WTC11 (cell line): ENCODE data around the gene RNF151. TPM values are rescaled to one million over a fixed set of nuclear protein-coding genes. Genes with fewer than 3 reads are reported as not detected.

ENCODE experiments used
- ATAC-seq: fragments of 200-7000 bp; cut with Tn5 transposase; 2 replicates; pipeline ENCODE4 v1.10.0; 2021; ENCODE audit warnings: mild to moderate bottlenecking, moderate library complexity
- CTCF ChIA-PET: fragments of 300-600 bp; sonication (Branson Sonifier 250); formaldehyde crosslinking; loops from one replicate; lab custom pipeline; 2021; ENCODE audit warnings: antibody characterized with exemption; lab: Charles Lee
- POLR2A ChIA-PET: fragments of 350-600 bp; sonication (Branson Sonifier 250); formaldehyde crosslinking; loops from one replicate; lab custom pipeline; 2021; ENCODE audit warnings: antibody characterized with exemption; lab: Charles Lee
- DNase-seq: peaks from one replicate; pipeline ENCODE4 v3.0.0; 2021; ENCODE audit warnings: low spot score
- H3K27ac Mint-ChIP-seq: 2 replicates; pipeline ENCODE4 v1.8.0; 2021; ENCODE audit warnings: mixed read lengths
- H3K27me3 Mint-ChIP-seq: 2 replicates; pipeline ENCODE4 v1.8.0; 2021; ENCODE audit warnings: low read depth, mild to moderate bottlenecking, moderate library complexity, mixed read lengths
- H3K36me3 Mint-ChIP-seq: 2 replicates; pipeline ENCODE4 v1.8.0; 2021; ENCODE audit warnings: mixed read lengths
- H3K4me1 Mint-ChIP-seq: 2 replicates; pipeline ENCODE4 v1.8.0; 2022; ENCODE audit warnings: mixed read lengths
- H3K4me3 Mint-ChIP-seq: 2 replicates; pipeline ENCODE4 v1.8.0; 2021; ENCODE audit warnings: mild to moderate bottlenecking, moderate library complexity, mixed read lengths
- H3K9me3 Mint-ChIP-seq: 2 replicates; pipeline ENCODE4 v1.8.0; 2021; ENCODE audit warnings: mixed read lengths
- CREB1 ChIP-seq: sonication (generic); formaldehyde crosslinking; IDR thresholded peaks from 2 replicates; pipeline ENCODE4 v1.8.0; 2023; ENCODE audit warnings: mild to moderate bottlenecking, missing genetic modification reagents
- CREM ChIP-seq: sonication (generic); formaldehyde crosslinking; IDR thresholded peaks from 2 replicates; pipeline ENCODE4 v1.8.1; 2022; ENCODE audit warnings: mild to moderate bottlenecking, missing genetic modification reagents, moderate library complexity
- EMX1 ChIP-seq: fragments of 250-450 bp; sonication (Bioruptor Pico); IDR thresholded peaks from 2 replicates; pipeline ENCODE4 v1.8.0; 2021; ENCODE audit warnings: mild to moderate bottlenecking
- FOXJ3 ChIP-seq: sonication (generic); formaldehyde crosslinking; IDR thresholded peaks from 2 replicates; pipeline ENCODE4 v1.9.0; 2021; ENCODE audit warnings: missing genetic modification reagents, mild to moderate bottlenecking, borderline replicate concordance
- FOXP1 ChIP-seq: sonication (generic); formaldehyde crosslinking; IDR thresholded peaks from 2 replicates; pipeline ENCODE4 v1.8.0; 2022; ENCODE audit warnings: missing genetic modification reagents, mild to moderate bottlenecking, moderate library complexity, borderline replicate concordance
- GABPB1 ChIP-seq: sonication (generic); formaldehyde crosslinking; IDR thresholded peaks from 2 replicates; pipeline ENCODE4 v1.8.1; 2023; ENCODE audit warnings: mild to moderate bottlenecking, missing genetic modification reagents
- HMGA2 ChIP-seq: fragments of 250-450 bp; sonication (Bioruptor Pico); IDR thresholded peaks from 2 replicates; pipeline ENCODE4 v1.4.0; 2021; ENCODE audit warnings: mild to moderate bottlenecking, moderate library complexity
- IRF2 ChIP-seq: sonication (generic); formaldehyde crosslinking; IDR thresholded peaks from 2 replicates; pipeline ENCODE4 v1.8.0; 2022; ENCODE audit warnings: low read depth, missing genetic modification reagents, borderline replicate concordance
- JAZF1 ChIP-seq: fragments of 250-450 bp; sonication (Bioruptor Pico); IDR thresholded peaks from 2 replicates; pipeline ENCODE4 v1.9.0; 2021; ENCODE audit warnings: moderate library complexity, mild to moderate bottlenecking, inconsistent platforms
- NFATC4 ChIP-seq: fragments of 250-450 bp; sonication (Bioruptor Pico); IDR thresholded peaks from 2 replicates; pipeline ENCODE4 v1.9.0; 2021; ENCODE audit warnings: mild to moderate bottlenecking
- NR2C2 ChIP-seq: sonication (generic); formaldehyde crosslinking; IDR thresholded peaks from 2 replicates; pipeline ENCODE4 v1.8.0; 2022; ENCODE audit warnings: mild to moderate bottlenecking, missing genetic modification reagents
- SMAD4 ChIP-seq: sonication (generic); formaldehyde crosslinking; IDR thresholded peaks from 2 replicates; pipeline ENCODE4 v1.8.0; 2022; ENCODE audit warnings: mild to moderate bottlenecking, missing genetic modification reagents
- SP1 ChIP-seq: sonication (generic); formaldehyde crosslinking; conservative IDR thresholded peaks from 2 replicates; pipeline ENCODE4 v1.8.1; 2022; ENCODE audit warnings: missing genetic modification reagents
- TEAD1 ChIP-seq: sonication (generic); formaldehyde crosslinking; IDR thresholded peaks from 2 replicates; pipeline ENCODE4 v1.8.0; 2022; ENCODE audit warnings: mild to moderate bottlenecking, missing genetic modification reagents
- ZNF138 ChIP-seq: sonication (generic); formaldehyde crosslinking; conservative IDR thresholded peaks from 2 replicates; pipeline ENCODE4 v1.8.1; 2022; ENCODE audit warnings: mild to moderate bottlenecking, moderate library complexity, missing genetic modification reagents
- ZNF396 ChIP-seq: fragments of 250-450 bp; sonication (Bioruptor Pico); IDR thresholded peaks from 2 replicates; pipeline ENCODE4 v1.8.0; 2021; ENCODE audit warnings: mild to moderate bottlenecking, moderate library complexity, borderline replicate concordance
- ZNF416 ChIP-seq: fragments of 250-450 bp; sonication (Bioruptor Pico); IDR thresholded peaks from 2 replicates; pipeline ENCODE4 v1.9.0; 2021; ENCODE audit warnings: mild to moderate bottlenecking, inconsistent platforms
- total RNA-seq: library from RNA; stranded (reverse); gene quantifications from 3 replicates; pipeline ENCODE4 v1.2.3, GENCODE V29; 2021
- TF ChIP-seq, protein P1 (sequence below): sonication (generic); formaldehyde crosslinking; IDR thresholded peaks from 2 replicates; pipeline ENCODE4 v1.8.0; 2023; ENCODE audit warnings: missing genetic modification reagents
- TF ChIP-seq, protein P2 (sequence below): sonication (generic); formaldehyde crosslinking; IDR thresholded peaks from 2 replicates; pipeline ENCODE4 v1.8.1; 2022; ENCODE audit warnings: mild to moderate bottlenecking, moderate library complexity, missing genetic modification reagents
- TF ChIP-seq, protein P3 (sequence below): sonication (generic); formaldehyde crosslinking; IDR thresholded peaks from 2 replicates; pipeline ENCODE4 v1.8.0; 2022; ENCODE audit warnings: mild to moderate bottlenecking, missing genetic modification reagents
- TF ChIP-seq, protein P4 (sequence below): sonication (generic); formaldehyde crosslinking; IDR thresholded peaks from 2 replicates; pipeline ENCODE4 v1.8.1; 2023; ENCODE audit warnings: mild to moderate bottlenecking, missing genetic modification reagents, moderate library complexity
- TF ChIP-seq, protein P5 (sequence below): fragments of 250-450 bp; sonication (Bioruptor Pico); IDR thresholded peaks from 2 replicates; pipeline ENCODE4 v2.1.2; 2022; ENCODE audit warnings: mild to moderate bottlenecking, moderate library complexity
- TF ChIP-seq, protein P6 (sequence below): fragments of 250-450 bp; sonication (Bioruptor Pico); IDR thresholded peaks from 2 replicates; pipeline ENCODE4 v1.9.0; 2021; ENCODE audit warnings: mild to moderate bottlenecking
- TF ChIP-seq, protein P7 (sequence below): fragments of 200-600 bp; IDR thresholded peaks from 2 replicates; pipeline ENCODE4 v1.8.0; 2022; ENCODE audit warnings: antibody characterized with exemption

The RNF151 gene
- total RNA-seq, 1 experiment from 2014 or later, result 0.31 TPM

DNA sequence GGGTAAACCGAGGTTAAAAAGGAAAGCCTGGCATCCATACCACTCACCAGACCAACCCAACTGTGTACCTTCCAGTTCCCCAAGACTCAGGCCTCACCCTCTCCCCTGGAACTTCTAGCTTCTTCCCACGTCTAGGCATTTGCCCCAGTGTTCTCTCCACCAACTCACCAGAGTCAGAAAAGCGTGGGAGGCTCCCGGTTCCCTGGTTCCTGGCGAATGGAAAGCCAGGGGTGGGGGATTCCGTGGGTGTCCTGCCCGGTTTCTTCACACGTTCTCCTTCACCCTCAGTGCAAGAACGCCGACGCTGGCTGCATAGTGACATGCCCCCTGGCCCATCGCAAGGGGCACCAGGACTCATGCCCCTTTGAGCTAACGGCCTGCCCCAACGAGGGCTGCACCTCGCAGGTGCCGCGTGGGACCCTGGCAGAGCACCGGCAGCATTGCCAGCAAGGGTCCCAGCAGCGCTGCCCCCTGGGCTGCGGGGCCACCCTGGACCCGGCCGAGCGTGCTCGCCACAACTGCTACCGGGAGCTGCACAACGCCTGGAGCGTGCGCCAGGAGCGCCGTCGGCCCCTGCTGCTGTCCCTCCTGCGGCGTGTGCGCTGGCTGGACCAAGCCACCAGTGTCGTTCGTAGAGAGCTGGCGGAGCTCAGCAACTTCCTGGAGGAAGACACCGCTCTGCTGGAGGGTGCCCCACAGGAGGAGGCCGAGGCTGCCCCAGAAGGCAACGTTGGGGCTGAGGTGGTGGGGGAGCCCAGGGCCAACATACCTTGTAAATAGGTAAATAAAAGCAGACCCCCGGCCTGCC is 1.7 kb downstream of the RNF151 start:
- POLR2A ChIA-PET, result no interaction called here
- Mint-ChIP-seq H3K4me3 (no peak overlapping the region), H3K9me3 (no peaks in the 10 kb centered on the region)

DNA sequence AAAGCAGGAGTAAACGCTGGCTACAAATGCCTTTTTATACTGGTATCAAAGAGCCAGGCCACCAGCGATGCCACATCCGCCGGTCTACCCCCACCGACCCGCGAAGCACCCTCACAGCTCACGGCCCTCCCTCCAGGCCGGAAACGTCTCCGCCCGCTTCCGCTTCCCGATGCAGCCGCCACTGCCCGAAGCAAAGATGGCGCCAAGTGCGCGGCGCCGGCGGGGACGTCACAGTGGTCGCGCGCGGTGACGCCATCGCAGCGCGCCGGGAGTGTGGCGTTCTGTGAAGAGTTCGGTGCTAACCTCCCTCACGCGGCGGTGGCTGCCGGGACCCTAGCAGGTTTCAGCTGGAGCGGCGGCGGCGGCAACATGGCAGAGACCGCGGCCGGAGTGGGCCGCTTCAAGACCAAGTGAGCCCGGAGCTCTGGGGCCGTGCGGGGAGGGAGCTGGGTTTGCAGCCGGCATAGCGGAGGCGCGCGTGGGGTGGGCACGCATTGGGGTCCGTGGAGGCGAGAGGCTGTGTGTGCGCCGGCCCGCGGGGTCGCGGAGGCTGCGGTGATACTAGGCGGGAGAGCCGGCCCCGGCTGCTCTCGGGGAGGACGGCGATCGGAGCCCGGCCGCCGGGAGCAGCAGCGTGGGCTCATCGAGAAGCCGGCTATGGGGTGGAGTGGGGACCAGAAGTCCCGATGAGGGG is 5.3 kb downstream of the RNF151 start, which contains the start of gene TBL3:
TSS of gene TBL3 (plus strand) at position 258 of the 694 bp plus-strand sequence. CDS start at position 370, 112 bp downstream.
- H3K4me1 Mint-ChIP-seq, result peaks cover 15% of the 10 kb centered on the region
- ATAC-seq (peak; percentile 88), DNase-seq (peak; percentile 92)
- ChIA-PET CTCF (interaction anchor here (0.5 to 1.4 kb wide), 10 partner anchors 26 to 1191 kb away, joined by 3 to 9 read pairs (median 3); partner anchors contain the start of gene PGP), POLR2A (interaction anchor here (0.9 to 2.6 kb wide), 6 partner anchors 11 to 189 kb away, joined by 3 to 10 read pairs (median 3); partner anchors contain the start of genes NUBP2, SPSB3, TRAF7 and TSC2)
- peak within 1 kb of the TSS; percentile 98 for H3K4me3 Mint-ChIP-seq
- no peaks in the 10 kb centered on the region for H3K9me3 Mint-ChIP-seq
- H3K36me3 Mint-ChIP-seq, result peaks cover 10% of the 10 kb centered on the region
- H3K27ac Mint-ChIP-seq, result peak within 1 kb of the TSS; percentile 99
- no peaks in the 10 kb centered on the region for H3K27me3 Mint-ChIP-seq
- TF ChIP-seq CREB1 (CRISPR knock-in tag) (peak; percentile 99), FOXJ3 (no peak), IRF2 (CRISPR knock-in tag) (no peak), TEAD1 (CRISPR knock-in tag) (peak; percentile 93), CREM (CRISPR knock-in tag) (peak; percentile 100), ZNF416 (CRISPR knock-in tag) (no peak), NR2C2 (CRISPR knock-in tag) (0 out of 2 replicates have a peak, but pooled peaks have one; percentile 56)
- TF ChIP-seq, protein P1, sequence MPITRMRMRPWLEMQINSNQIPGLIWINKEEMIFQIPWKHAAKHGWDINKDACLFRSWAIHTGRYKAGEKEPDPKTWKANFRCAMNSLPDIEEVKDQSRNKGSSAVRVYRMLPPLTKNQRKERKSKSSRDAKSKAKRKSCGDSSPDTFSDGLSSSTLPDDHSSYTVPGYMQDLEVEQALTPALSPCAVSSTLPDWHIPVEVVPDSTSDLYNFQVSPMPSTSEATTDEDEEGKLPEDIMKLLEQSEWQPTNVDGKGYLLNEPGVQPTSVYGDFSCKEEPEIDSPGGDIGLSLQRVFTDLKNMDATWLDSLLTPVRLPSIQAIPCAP (CRISPR knock-in tag), result 0 out of 2 replicates have a peak, but pooled peaks have one; percentile 36
- TF ChIP-seq, protein P2, sequence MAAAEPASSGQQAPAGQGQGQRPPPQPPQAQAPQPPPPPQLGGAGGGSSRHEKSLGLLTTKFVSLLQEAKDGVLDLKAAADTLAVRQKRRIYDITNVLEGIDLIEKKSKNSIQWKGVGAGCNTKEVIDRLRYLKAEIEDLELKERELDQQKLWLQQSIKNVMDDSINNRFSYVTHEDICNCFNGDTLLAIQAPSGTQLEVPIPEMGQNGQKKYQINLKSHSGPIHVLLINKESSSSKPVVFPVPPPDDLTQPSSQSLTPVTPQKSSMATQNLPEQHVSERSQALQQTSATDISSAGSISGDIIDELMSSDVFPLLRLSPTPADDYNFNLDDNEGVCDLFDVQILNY (CRISPR knock-in tag), result peak; percentile 94

More for the DNA sequence above, 1.7 kb downstream of the RNF151 start:
- DNase-seq (no peak), ATAC-seq (no peak)
- Mint-ChIP-seq H3K4me1 (peaks cover 25% of the 10 kb centered on the region), H3K36me3 (peaks cover 12% of the 10 kb centered on the region), H3K27me3 (no peaks in the 10 kb centered on the region), H3K27ac (no peak overlapping the region)
- CTCF ChIA-PET, result interaction anchor here (0.6 to 2.5 kb wide), 3 partner anchors 35 to 172 kb away, joined by 3 to 6 read pairs (median 4); no protein-coding TSS in a partner anchor
- TF ChIP-seq SP1 (CRISPR knock-in tag) (no peak), SMAD4 (CRISPR knock-in tag) (no peak), JAZF1 (no peak), GABPB1 (CRISPR knock-in tag) (no peak), EMX1 (no peak), NFATC4 (CRISPR knock-in tag) (no peak), ZNF396 (CRISPR knock-in tag) (no peak), ZNF138 (CRISPR knock-in tag) (no peak), TEAD1 (CRISPR knock-in tag) (no peak), FOXP1 (CRISPR knock-in tag) (no peak), HMGA2 (CRISPR knock-in tag) (no peak)
- TF ChIP-seq, protein P3, sequence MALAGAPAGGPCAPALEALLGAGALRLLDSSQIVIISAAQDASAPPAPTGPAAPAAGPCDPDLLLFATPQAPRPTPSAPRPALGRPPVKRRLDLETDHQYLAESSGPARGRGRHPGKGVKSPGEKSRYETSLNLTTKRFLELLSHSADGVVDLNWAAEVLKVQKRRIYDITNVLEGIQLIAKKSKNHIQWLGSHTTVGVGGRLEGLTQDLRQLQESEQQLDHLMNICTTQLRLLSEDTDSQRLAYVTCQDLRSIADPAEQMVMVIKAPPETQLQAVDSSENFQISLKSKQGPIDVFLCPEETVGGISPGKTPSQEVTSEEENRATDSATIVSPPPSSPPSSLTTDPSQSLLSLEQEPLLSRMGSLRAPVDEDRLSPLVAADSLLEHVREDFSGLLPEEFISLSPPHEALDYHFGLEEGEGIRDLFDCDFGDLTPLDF, result no peak
- TF ChIP-seq, protein P4, sequence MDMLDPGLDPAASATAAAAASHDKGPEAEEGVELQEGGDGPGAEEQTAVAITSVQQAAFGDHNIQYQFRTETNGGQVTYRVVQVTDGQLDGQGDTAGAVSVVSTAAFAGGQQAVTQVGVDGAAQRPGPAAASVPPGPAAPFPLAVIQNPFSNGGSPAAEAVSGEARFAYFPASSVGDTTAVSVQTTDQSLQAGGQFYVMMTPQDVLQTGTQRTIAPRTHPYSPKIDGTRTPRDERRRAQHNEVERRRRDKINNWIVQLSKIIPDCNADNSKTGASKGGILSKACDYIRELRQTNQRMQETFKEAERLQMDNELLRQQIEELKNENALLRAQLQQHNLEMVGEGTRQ (CRISPR knock-in tag), result no peak
- TF ChIP-seq, protein P5, sequence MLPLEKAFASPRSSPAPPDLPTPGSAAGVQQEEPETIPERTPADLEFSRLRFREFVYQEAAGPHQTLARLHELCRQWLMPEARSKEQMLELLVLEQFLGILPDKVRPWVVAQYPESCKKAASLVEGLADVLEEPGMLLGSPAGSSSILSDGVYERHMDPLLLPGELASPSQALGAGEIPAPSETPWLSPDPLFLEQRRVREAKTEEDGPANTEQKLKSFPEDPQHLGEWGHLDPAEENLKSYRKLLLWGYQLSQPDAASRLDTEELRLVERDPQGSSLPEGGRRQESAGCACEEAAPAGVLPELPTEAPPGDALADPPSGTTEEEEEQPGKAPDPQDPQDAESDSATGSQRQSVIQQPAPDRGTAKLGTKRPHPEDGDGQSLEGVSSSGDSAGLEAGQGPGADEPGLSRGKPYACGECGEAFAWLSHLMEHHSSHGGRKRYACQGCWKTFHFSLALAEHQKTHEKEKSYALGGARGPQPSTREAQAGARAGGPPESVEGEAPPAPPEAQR (CRISPR knock-in tag), result no peak
- TF ChIP-seq, protein P6, sequence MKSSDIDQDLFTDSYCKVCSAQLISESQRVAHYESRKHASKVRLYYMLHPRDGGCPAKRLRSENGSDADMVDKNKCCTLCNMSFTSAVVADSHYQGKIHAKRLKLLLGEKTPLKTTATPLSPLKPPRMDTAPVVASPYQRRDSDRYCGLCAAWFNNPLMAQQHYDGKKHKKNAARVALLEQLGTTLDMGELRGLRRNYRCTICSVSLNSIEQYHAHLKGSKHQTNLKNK, result no peak
- TF ChIP-seq, protein P7, sequence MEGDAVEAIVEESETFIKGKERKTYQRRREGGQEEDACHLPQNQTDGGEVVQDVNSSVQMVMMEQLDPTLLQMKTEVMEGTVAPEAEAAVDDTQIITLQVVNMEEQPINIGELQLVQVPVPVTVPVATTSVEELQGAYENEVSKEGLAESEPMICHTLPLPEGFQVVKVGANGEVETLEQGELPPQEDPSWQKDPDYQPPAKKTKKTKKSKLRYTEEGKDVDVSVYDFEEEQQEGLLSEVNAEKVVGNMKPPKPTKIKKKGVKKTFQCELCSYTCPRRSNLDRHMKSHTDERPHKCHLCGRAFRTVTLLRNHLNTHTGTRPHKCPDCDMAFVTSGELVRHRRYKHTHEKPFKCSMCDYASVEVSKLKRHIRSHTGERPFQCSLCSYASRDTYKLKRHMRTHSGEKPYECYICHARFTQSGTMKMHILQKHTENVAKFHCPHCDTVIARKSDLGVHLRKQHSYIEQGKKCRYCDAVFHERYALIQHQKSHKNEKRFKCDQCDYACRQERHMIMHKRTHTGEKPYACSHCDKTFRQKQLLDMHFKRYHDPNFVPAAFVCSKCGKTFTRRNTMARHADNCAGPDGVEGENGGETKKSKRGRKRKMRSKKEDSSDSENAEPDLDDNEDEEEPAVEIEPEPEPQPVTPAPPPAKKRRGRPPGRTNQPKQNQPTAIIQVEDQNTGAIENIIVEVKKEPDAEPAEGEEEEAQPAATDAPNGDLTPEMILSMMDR, result no peak
- TF ChIP-seq, all 79 proteins: peak for 0
